Vagina (tissue), 2 donors: ENCODE measurements around the gene DNM3.

ENCODE experiments used
- POLR2A ChIP-seq, 2 donors: fragments of 450-650 bp; IDR thresholded peaks; one replicate each; pipeline ENCODE4 v1.6.1; 2017; ENCODE audit warnings: antibody characterized with exemption in 2 of 2, mild to moderate bottlenecking in 2 of 2, moderate library complexity in 2 of 2
- POLR2AphosphoS5 ChIP-seq, 2 donors: sonication (generic); formaldehyde crosslinking; IDR thresholded peaks; one replicate each; pipeline ENCODE4 v1.9.0; 2017; ENCODE audit warnings: antibody characterized with exemption in 2 of 2, mild to moderate bottlenecking in 2 of 2, low read depth in 1 of 2; ENCODE audit not compliant: insufficient read depth in 1 of 2
- TF ChIP-seq, protein P1 (sequence below), 3 experiments: fragments of 450-650 bp in 2 of 3; fragments of 200-600 bp in 1 of 3; sonication (generic) in 1 of 3; IDR thresholded peaks; one replicate each; pipeline ENCODE4 v1.5.1; 2017 to 2019; ENCODE audit warnings: antibody characterized with exemption in 3 of 3, mild to moderate bottlenecking in 2 of 3, moderate library complexity in 2 of 3

GRCh38 chr1:172070055-172070454 is 228.8 kb downstream of the DNM3 start:
- TF ChIP-seq POLR2A (IDR thresholded peaks at IDR 0.05) (no peak), POLR2AphosphoS5 (IDR thresholded peaks at IDR 0.05; ENCODE audit: insufficient read depth in 1 of 2, low read depth in 1 of 2) (no peak)
- TF ChIP-seq, protein P1, sequence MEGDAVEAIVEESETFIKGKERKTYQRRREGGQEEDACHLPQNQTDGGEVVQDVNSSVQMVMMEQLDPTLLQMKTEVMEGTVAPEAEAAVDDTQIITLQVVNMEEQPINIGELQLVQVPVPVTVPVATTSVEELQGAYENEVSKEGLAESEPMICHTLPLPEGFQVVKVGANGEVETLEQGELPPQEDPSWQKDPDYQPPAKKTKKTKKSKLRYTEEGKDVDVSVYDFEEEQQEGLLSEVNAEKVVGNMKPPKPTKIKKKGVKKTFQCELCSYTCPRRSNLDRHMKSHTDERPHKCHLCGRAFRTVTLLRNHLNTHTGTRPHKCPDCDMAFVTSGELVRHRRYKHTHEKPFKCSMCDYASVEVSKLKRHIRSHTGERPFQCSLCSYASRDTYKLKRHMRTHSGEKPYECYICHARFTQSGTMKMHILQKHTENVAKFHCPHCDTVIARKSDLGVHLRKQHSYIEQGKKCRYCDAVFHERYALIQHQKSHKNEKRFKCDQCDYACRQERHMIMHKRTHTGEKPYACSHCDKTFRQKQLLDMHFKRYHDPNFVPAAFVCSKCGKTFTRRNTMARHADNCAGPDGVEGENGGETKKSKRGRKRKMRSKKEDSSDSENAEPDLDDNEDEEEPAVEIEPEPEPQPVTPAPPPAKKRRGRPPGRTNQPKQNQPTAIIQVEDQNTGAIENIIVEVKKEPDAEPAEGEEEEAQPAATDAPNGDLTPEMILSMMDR (IDR thresholded peaks at IDR 0.05), result no peak
